ENCODE data around the gene PLCD1.
"Not testable (repeated sequence)": the region's sequence is repeated elsewhere in the genome, so short reads cannot be mapped to it uniquely, and the experiment has no call there.

The PLCD1 gene

GRCh38 chr3:37984051-37984450, 45.4 kb downstream of the PLCD1 start:
- DNase-seq: no peak

DNA sequence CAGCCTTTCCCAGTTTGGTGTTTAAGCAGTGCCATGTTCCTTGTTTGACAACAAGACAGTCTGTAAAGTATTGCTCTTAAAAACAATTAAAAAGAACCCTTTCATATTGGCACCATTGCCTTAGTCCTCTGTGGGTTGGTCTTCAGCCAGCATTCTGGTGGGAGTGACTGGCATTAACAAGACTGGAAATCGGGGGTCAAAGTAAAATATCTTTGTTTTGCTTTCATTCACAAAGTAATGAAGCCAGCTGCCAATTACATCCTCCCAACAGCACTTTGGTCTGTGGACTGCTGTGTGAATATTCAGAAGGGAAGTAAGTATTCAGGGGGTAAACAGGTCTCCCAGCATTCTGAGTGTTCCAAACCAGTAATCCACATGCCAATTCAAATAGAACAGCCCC, 47.1 kb downstream of the PLCD1 start:
- no peak for DNase-seq

GRCh38 chr3:37981348-37981664, 48.1 kb downstream of the PLCD1 start:
- no peak for DNase-seq

DNA sequence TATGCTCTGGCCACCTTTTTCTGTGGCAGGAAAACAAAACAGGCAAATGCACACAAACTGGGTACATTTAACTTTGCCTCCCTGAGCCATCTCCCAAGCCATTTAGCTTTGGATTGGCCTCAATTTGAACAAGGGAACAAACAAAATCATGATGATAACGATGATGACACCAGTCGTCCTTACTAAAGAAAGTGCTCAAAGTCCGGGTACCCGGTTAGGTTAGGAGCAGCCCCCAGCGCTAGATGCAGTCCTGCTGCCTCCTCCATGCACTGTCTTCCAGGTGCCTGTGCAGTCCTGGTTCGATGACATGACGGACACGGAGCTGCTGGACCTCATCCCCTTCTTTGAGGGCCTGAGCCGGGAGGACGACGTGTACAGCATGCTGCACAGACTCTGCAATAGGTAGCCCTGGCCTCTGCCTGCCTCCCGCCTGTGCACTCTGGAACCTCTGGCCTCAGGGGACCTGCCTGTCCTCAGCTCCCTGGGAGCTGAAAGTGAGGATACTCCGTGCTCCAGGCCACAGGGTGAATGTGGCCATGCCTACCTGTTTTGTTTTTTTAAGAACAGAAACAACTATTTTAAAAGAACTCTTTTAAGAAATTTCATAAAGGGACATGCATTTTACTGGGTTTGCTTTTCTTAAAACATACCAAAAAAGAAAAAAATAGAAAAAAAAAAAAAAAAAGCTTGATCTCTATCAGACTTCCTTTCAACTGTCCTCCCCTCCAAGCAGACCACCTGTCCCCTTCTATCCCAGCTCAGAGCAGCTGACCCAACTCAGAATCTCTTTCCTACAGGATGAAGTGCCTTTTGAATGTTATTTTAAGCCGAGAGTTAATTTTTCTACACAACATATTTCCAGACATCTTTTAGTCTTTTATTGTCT, 48.7 kb downstream of the PLCD1 start:
- DNase-seq: no peak

DNA sequence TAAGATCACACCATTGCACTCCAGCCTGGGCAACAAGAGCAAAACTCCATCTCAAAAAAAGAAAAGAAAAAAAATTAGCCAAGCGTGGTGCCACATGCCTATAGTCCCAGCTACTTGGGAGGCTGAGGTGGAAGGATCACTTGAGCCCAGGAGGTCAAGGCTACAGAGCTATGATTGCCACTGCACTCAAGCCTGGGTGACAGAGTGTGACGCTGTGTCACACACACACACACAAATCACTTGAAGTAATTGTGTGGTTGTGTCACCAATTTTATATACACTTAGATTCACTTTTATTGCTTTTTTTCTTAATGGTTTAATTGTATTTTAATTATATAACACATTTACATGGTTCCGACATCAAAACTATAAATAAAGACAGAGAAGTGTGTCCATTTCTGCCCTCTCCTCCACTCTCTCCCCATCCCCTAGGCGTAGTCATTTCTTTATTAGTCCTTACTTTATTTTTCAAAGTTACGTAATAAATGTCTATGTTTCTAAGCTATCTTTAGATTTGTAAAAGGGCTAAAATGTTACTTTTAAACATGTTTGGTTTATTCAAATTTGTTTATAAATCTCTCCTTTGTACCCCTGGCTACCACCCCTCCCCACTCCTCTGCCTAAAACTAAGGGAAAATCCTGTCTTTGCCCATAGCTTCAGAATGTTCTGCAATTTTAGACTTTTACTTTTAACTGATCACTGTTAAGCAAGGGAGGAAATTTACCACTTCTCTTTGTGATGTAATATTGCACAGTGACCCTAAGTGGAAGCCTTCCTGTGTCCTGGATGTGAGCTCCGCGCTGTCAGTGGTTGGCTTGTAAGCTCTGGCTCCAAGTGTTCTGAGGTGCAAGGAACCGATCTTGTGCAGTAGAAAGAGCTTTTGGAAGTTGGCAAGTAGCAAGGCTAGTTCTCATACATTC, 49.6 kb downstream of the PLCD1 start:
- DNase-seq: no peak

DNA sequence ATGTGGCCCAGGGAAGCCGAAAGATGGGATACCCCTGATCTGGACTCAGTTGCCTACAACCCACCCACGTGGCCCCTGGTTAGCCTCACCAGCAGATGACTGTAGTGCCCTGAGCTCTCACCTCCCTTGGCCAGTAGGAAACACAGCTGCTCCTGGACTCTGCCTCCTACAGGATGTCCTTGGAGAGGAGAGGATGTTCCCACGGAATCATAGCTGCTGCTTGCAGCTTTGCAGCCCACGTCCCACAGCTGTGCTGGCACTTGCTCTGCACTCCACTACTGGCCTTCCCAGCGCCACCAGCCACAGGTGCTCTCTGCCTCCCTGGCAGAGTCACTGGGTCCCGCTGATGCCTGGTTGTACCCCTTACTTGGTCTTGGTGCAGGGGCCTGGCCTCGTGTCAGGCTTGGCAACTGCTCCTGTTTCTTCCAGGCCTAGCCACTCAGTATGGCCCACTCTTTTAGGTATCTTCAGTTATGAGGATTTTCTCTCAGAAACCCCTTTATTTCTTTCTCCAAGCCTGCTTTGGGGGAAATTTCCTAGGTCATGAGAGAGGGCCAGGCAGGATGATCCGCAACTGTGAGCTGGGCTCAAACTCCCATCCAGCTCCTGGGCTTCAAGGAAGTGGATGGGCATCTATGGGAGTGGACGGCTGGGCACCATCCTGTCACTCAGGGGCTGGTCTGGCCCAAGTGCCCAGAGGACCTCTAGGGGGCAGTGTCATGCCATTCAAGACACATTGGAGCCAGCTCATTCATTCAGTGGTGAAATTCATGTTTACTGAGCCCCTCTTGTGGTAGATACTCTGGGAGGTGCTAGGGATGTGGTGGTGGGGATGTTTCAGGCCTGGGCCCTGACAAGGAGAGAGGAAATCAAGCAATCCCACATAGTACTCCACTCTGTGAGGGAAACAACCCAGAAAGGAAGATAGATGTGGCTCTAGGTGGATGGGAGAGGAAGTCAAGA, 55.0 kb downstream of the PLCD1 start:
- peak; percentile 54 for DNase-seq

DNA sequence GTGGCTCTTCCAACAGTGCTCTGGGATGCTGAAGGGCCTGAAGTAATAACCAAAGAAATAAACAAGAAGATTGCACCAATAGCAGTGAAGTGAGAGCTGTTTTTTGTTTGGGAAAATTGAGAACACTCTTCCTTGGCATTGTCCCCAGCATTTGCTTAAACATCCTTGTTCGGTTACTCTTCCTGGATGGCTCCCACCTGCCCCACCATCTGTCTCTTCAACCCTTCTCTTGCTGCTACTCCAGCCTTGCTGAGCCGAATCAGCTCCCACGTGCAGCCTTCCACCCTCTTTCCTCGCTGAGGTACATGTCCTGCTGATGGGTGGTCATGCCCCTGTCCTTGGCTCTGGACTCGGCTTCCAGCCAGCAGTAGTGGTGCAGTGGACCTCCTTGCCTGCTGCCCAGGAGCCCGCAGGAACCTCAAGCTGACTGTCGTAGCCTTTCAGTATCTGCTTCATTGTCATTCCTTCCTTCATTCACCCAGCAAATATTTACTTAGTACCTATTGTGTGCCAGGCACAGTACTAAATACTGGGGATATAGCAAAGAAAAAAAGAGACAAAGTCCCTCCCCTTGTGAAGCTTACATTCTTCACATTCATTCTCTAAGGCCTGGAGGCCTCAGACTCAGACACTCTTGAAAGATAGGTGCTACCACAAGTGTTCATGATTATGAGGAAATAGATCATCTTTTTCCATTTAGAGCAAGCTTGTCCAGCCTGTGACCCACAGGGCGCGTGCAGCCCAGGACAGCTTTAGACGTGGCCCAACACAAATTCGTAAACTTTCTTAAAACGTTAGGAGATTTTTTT, 56.0 kb downstream of the PLCD1 start:
- DNase-seq: no peak

GRCh38 chr3:37972056-37972455, 57.4 kb downstream of the PLCD1 start:
- not testable (repeated sequence) for DNase-seq

GRCh38 chr3:37971467-37971866, 58.0 kb downstream of the PLCD1 start:
- no peak for DNase-seq

- no peak for DNase-seq
These were observed 58.6 kb downstream of the PLCD1 start for GRCh38 chr3:37970802-37971201.

DNA sequence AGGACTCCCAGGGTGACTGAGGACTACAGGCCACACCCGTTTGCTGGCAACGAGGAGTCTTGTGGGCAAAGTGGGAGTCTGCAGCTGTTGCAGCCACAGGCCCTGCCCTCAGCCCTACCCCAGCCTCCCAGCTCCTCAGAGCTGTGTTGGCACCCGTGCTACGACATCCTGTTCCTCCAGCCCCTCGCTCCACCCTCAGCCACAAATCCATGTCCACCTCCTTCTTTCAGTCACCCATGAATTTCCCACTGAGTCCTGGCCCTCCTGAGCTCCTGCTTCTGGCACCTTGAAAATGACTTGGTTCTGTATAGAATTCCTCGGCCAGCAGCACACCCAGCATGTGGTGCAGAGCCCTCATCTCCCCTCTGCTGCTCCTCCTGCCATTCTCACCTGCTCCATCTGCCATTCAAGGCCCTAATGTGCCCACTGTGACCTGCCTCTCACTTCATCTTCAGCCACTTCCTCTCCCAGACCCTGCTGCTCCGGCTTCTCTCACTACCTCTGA, 59.8 kb downstream of the PLCD1 start:
- DNase-seq: no peak

- DNase-seq: no peak
These were observed 60.4 kb downstream of the PLCD1 start for GRCh38 chr3:37968813-37969595.

DNA sequence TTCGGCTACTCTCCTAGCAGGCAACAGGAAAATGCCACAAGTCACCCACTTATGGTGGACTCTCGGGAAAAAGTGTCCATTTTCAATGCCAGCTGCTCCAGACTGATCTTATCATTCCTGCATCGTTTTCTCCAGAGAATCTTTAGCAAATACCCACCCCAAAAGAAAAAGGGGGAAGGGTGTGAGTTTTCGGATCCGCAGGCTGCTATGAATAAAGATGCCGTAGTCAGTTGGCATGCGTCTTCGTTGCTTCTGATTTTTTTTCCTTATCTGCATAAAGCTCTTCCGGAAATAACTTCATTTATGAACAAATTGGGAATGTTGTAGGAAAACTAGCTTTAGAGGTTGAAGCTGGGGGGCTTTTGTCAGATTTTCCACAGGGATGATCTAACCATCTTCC, 61.2 kb downstream of the PLCD1 start:
- no peak for DNase-seq

- peak; percentile 31 for DNase-seq
These were observed 62.1 kb downstream of the PLCD1 start for GRCh38 chr3:37967260-37967881.

- DNase-seq: no peak
These were observed 64.7 kb downstream of the PLCD1 start for GRCh38 chr3:37964716-37965115.

DNA sequence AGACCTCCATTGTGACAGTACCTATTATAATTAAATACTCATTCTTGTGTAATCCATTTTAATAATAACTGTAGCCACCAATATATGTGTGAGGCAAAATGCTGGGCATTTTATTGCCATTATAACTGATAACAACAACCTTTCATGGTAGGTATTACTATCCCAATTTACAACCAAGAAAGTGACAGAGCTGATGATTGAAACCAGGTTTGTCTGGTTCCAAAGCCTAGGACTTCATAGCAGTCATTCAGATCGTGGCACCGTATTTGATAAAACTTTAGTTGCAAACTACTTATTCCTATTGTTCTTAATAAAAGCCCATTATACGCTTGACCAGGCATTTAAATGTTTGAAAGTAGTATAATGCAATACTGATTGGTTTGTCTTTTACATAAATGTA, 65.3 kb downstream of the PLCD1 start:
- DNase-seq: no peak

DNA sequence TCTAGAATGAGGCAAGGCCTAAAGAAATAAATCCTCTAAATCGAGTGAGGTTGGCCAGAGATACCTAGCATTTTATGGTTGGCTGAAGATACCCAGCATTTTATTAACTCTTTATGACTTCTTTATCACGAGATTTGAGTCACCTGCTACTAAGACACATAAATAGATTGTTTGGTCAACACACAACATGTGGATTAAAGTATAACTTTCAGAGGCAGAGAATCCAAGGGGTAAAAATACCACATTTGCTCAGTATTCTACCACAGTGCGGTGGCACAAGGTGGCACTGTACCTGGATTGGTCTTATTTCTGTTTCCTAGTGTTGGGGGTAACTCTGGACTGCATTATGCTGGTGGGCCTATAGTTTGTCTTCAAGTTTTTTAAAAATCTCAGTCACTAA, 65.8 kb downstream of the PLCD1 start:
- no peak for DNase-seq

DNA sequence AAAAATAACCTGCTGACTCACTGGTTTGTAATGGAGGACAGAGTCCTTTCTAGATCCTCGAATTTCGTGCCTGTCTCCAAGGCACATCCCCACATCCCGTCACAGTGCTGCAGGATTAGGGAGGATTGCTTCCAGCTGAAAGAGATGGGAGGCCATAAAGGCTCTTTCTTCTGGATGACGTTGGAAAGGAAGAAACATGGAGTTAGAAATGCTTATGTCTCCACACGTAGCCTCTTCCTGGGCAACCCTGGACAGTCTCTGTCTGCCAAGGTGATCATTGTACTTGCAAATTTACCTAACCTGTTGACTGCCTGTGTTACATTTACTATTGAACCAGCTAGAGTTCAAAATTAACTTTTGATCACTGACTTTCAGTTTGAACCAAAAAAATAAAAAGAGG, 66.4 kb downstream of the PLCD1 start:
- DNase-seq: no peak

DNA sequence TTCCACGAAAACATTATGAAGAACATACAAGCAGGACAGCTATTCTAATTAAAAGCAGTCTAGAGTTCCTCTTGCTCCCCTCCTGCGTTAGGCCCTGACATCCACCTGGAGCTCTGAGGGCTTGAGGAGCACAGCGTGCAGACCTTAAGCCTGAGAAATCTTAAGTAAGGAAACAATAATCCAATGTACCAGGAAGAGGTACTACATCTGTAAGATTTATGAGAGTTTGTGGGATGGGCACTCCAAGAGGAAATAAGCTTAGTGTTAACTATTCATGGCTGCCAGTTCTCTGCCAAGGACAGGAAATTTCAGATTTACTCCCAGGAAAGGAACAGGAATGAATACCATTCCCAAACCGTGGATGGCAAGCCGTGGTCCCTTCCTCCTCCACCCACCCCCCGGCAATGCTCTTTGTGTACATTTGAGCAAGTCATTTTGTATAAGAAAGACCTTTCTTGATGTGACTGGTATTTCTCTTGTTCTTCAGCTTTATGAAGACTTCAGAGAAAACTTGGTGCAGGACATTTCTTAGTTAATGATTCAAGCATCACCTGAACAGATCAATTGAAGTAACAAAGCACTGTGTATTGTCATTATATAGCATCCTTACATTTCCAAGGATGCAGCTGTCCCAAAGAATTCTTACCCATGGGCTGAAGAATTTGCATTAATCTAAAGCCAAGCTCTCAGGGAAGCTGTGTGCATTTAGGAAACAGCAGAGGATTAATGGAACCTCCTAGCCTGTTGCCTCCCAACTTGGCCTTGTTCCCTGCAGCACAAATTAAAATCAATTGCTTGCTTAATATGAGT, 67.6 kb downstream of the PLCD1 start:
- no peak for DNase-seq

DNA sequence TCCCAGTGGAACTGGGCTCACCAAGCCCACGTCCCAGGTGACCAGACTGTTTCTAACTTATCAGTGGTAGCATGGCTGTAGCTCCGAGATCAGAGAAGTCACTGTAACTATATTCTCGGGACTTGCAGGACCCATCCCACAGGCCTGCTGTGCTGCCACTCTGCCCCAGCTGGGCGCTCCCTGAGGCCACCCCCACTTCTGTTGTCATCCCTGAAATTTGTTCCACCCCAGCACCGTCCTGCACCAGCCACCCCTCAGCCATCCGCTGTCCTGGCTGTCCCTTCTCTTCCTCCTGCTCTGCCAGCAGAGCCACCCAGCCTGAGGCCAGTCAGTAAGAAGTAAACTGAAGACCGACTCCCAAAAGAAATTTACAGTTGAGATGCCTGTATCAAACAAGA, 71.9 kb downstream of the PLCD1 start:
- DNase-seq: no peak

Data from activated effector memory CD4-positive, alpha-beta T cell treated with Interleukin-2 at 50 U/mL for 16 hours (primary cell).